ENCODE measurements around the gene SORCS2.

DNA sequence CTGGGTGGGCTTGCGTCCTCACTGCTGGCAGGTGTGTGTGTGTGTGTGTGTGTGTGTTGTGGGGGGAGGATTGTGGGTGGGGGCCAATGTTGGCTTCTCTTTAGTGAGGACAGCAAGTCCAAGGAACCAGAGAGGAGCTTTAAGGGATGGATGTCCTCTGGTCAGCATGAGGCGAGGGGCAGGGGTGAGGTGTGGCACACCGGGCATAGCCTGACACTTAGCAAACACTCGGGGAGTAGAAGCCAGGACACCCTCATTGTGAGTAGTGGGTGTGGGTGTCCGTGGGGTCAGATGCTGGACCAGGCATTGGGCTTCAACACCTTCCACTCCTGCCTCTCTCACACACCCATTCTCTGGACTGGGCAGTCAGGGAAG, 2.8 kb downstream of the SORCS2 start:
- TF ChIP-seq, protein P1, sequence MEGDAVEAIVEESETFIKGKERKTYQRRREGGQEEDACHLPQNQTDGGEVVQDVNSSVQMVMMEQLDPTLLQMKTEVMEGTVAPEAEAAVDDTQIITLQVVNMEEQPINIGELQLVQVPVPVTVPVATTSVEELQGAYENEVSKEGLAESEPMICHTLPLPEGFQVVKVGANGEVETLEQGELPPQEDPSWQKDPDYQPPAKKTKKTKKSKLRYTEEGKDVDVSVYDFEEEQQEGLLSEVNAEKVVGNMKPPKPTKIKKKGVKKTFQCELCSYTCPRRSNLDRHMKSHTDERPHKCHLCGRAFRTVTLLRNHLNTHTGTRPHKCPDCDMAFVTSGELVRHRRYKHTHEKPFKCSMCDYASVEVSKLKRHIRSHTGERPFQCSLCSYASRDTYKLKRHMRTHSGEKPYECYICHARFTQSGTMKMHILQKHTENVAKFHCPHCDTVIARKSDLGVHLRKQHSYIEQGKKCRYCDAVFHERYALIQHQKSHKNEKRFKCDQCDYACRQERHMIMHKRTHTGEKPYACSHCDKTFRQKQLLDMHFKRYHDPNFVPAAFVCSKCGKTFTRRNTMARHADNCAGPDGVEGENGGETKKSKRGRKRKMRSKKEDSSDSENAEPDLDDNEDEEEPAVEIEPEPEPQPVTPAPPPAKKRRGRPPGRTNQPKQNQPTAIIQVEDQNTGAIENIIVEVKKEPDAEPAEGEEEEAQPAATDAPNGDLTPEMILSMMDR (IDR thresholded peaks at IDR 0.05) = no peak
- TF ChIP-seq REST (IDR thresholded peaks at IDR 0.05; ENCODE audit: insufficient read depth in 1 of 2, low read depth in 2 of 2, low read length in 1 of 2) (no peak), POLR2AphosphoS5 (IDR thresholded peaks at IDR 0.05; ENCODE audit: low read depth, low read length) (no peak)

All from Panc1 (cell line).